ENCODE measurements around the gene MSI2.

Gene MSI2

GRCh38 chr17:57432507-57433277, 176.4 kb downstream of the MSI2 start:
- DNase-seq (ENCODE audit: low read depth in 1 of 2, low spot score in 1 of 2), result no peak

GRCh38 chr17:57433452-57433851, 177.1 kb downstream of the MSI2 start:
- no peak for DNase-seq (ENCODE audit: low read depth in 1 of 2, low spot score in 1 of 2)

- no peak for DNase-seq (ENCODE audit: low read depth in 1 of 2, low spot score in 1 of 2)
These were observed 178.0 kb downstream of the MSI2 start for GRCh38 chr17:57434361-57434760.

GRCh38 chr17:57436565-57436964, 180.2 kb downstream of the MSI2 start:
- no peak for DNase-seq (ENCODE audit: low read depth in 1 of 2, low spot score in 1 of 2)

- DNase-seq (ENCODE audit: low read depth in 1 of 2, low spot score in 1 of 2), result no peak
These were observed 181.9 kb downstream of the MSI2 start for GRCh38 chr17:57438066-57438731.

GRCh38 chr17:57439651-57440050, 183.3 kb downstream of the MSI2 start:
- no peak for DNase-seq (ENCODE audit: low read depth in 1 of 2, low spot score in 1 of 2)

GRCh38 chr17:57440522-57441269, 184.4 kb downstream of the MSI2 start:
- DNase-seq (ENCODE audit: low read depth in 1 of 2, low spot score in 1 of 2), result peak; percentile 35 to 56

GRCh38 chr17:57441270-57441600, 184.9 kb downstream of the MSI2 start:
- no peak for DNase-seq (ENCODE audit: low read depth in 1 of 2, low spot score in 1 of 2)

GRCh38 chr17:57442401-57442823, 186.1 kb downstream of the MSI2 start:
- DNase-seq (ENCODE audit: low read depth in 1 of 2, low spot score in 1 of 2), result no peak

- peak; percentile 25 to 47 for DNase-seq (ENCODE audit: low read depth in 1 of 2, low spot score in 1 of 2)
These were observed 186.7 kb downstream of the MSI2 start for GRCh38 chr17:57442914-57443571.

GRCh38 chr17:57443781-57444180, 187.5 kb downstream of the MSI2 start:
- DNase-seq (ENCODE audit: low read depth in 1 of 2, low spot score in 1 of 2), result no peak

GRCh38 chr17:57444682-57445450, 188.5 kb downstream of the MSI2 start:
- DNase-seq (ENCODE audit: low read depth in 1 of 2, low spot score in 1 of 2), result no peak

- no peak for DNase-seq (ENCODE audit: low read depth in 1 of 2, low spot score in 1 of 2)
These were observed 189.6 kb downstream of the MSI2 start for GRCh38 chr17:57445772-57446472.

GRCh38 chr17:57447357-57447989, 191.2 kb downstream of the MSI2 start:
- no peak for DNase-seq (ENCODE audit: low read depth in 1 of 2, low spot score in 1 of 2)

- DNase-seq (ENCODE audit: low read depth in 1 of 2, low spot score in 1 of 2), result no peak
These were observed 191.9 kb downstream of the MSI2 start for GRCh38 chr17:57447990-57448758.

GRCh38 chr17:57448759-57449283, 192.5 kb downstream of the MSI2 start:
- no peak for DNase-seq (ENCODE audit: low read depth in 1 of 2, low spot score in 1 of 2)

- DNase-seq (ENCODE audit: low read depth in 1 of 2, low spot score in 1 of 2), result no peak
These were observed 194.9 kb downstream of the MSI2 start for GRCh38 chr17:57451191-57451590.

- no peak for DNase-seq (ENCODE audit: low read depth in 1 of 2, low spot score in 1 of 2)
These were observed 195.3 kb downstream of the MSI2 start for GRCh38 chr17:57451643-57452042.

All from stimulated activated CD4-positive, alpha-beta T cell treated with anti-CD3 and anti-CD28 coated beads, Interleukin-15, amount 100 ng/mL, for 1 hour (primary cell).